Neural cell (in vitro differentiated cells): ENCODE data around the gene RFWD3. TPM values are rescaled to one million over a fixed set of nuclear protein-coding genes. Genes with fewer than 3 reads are reported as not detected.

Experiments used
- H2AFZ ChIP-seq: fragments of 200-600, 300-800 bp; sonication (generic), shearing (Covaris generic); 2 replicates; pipeline ENCODE4 v1.6.0; 2014; ENCODE audit warnings: low read depth, mild to moderate bottlenecking, antibody characterized with exemption, low read length, moderate library complexity
- H3F3A ChIP-seq: fragments of 200-600 bp; shearing (Covaris generic); 2 replicates; pipeline ENCODE4 v1.6.1; 2016; ENCODE audit warnings: mild to moderate bottlenecking, moderate library complexity, mixed read lengths, antibody characterized with exemption, low read length; ENCODE audit not compliant: insufficient read depth, poor library complexity, severe bottlenecking
- H3K27ac ChIP-seq: fragments of 200-600, 300-800 bp; sonication (generic), shearing (Covaris generic); 2 replicates; pipeline ENCODE4 v1.5.1; 2014; ENCODE audit warnings: mild to moderate bottlenecking, low read length, moderate library complexity
- H3K27me3 ChIP-seq: fragments of 300-800, 200-600 bp; sonication (generic), shearing (Covaris generic); 2 replicates; pipeline ENCODE4 v1.6.0; 2014; ENCODE audit warnings: mild to moderate bottlenecking, low read depth, low read length, moderate library complexity; ENCODE audit not compliant: insufficient read depth
- H3K36me3 ChIP-seq: fragments of 300-800, 200-600 bp; sonication (generic), shearing (Covaris generic); 2 replicates; pipeline ENCODE4 v1.5.1; 2014; ENCODE audit warnings: mild to moderate bottlenecking, antibody characterized with exemption, low read length, moderate library complexity; ENCODE audit not compliant: insufficient read depth
- H3K4me2 ChIP-seq: fragments of 300-800, 200-600 bp; sonication (generic), shearing (Covaris generic); 2 replicates; pipeline ENCODE4 v1.6.0; 2014; ENCODE audit warnings: mild to moderate bottlenecking, low read length
- H3K4me3 ChIP-seq: fragments of 300-800, 200-600 bp; sonication (generic), shearing (Covaris generic); 2 replicates; pipeline ENCODE4 v1.5.1; 2014; ENCODE audit warnings: mild to moderate bottlenecking, low read length, moderate library complexity
- H3K79me2 ChIP-seq: fragments of 200-600 bp; shearing (Covaris generic); replicated peaks from 2 replicates; pipeline ENCODE4 v1.6.0; 2014; ENCODE audit warnings: mild to moderate bottlenecking, low read length, moderate library complexity; ENCODE audit not compliant: insufficient read depth
- H3K9ac ChIP-seq: fragments of 300-800, 200-600 bp; sonication (generic), shearing (Covaris generic); 2 replicates; pipeline ENCODE4 v1.6.1; 2016; ENCODE audit warnings: mild to moderate bottlenecking, low read length, mixed read lengths
- H3K9me2 ChIP-seq: fragments of 200-600 bp; shearing (Covaris generic); 2 replicates; pipeline ENCODE4 v1.6.1; 2016; ENCODE audit warnings: mild to moderate bottlenecking, low read length, mixed read lengths; ENCODE audit not compliant: insufficient read depth
- H3K9me3 ChIP-seq: fragments of 200-600, 300-800 bp; sonication (generic), shearing (Covaris generic); 2 replicates; pipeline ENCODE4 v1.6.1; 2016; ENCODE audit warnings: mild to moderate bottlenecking, mixed run types, low read length, moderate library complexity, mixed read lengths
- H4K20me1 ChIP-seq: fragments of 200-600 bp; shearing (Covaris generic); 2 replicates; pipeline ENCODE4 v1.6.1; 2016; ENCODE audit warnings: mild to moderate bottlenecking, mixed run types; ENCODE audit not compliant: insufficient read depth
- EP300 ChIP-seq: fragments of 450-650 bp; conservative IDR thresholded peaks from 2 replicates; pipeline ENCODE4 v1.6.1; 2014; ENCODE audit warnings: antibody characterized with exemption, mild to moderate bottlenecking, moderate library complexity; ENCODE audit not compliant: poor library complexity, severe bottlenecking
- EZH2 ChIP-seq: fragments of 200-600, 300-800 bp; shearing (Covaris generic), sonication (generic); IDR thresholded peaks from 2 replicates; pipeline ENCODE4 v1.6.1; 2014; ENCODE audit warnings: antibody characterized with exemption, low read length, borderline replicate concordance, mild to moderate bottlenecking; ENCODE audit not compliant: insufficient read depth, poor library complexity, severe bottlenecking
- MXI1 ChIP-seq: fragments of 450-650 bp; conservative IDR thresholded peaks from 2 replicates; pipeline ENCODE4 v1.6.1; 2014; ENCODE audit warnings: antibody characterized with exemption, mild to moderate bottlenecking; ENCODE audit not compliant: poor library complexity, severe bottlenecking
- POLR2AphosphoS5 ChIP-seq: IDR thresholded peaks from 2 replicates; pipeline ENCODE4 v1.6.1; 2012
- RAD21 ChIP-seq: fragments of 450-650 bp; conservative IDR thresholded peaks from 2 replicates; pipeline ENCODE4 v1.6.1; 2014; ENCODE audit warnings: antibody characterized with exemption, mild to moderate bottlenecking, moderate library complexity
- REST ChIP-seq: IDR thresholded peaks from 2 replicates; pipeline ENCODE4 v1.6.1; 2012; ENCODE audit warnings: borderline replicate concordance
- SMC3 ChIP-seq: fragments of 450-650 bp; conservative IDR thresholded peaks from 2 replicates; pipeline ENCODE4 v1.6.1; 2014; ENCODE audit warnings: antibody characterized with exemption, mild to moderate bottlenecking, moderate library complexity; ENCODE audit not compliant: poor library complexity
- TAF1 ChIP-seq: IDR thresholded peaks from 2 replicates; pipeline ENCODE4 v1.6.1; 2012; ENCODE audit warnings: low read depth
- polyA plus RNA-seq: library from polyadenylated mRNA; depleted of rRNA; stranded (reverse); fragments of >200 nt; gene quantifications from 2 replicates; pipeline ENCODE4 v1.2.3, GENCODE V29; 2014
- TF ChIP-seq, protein P1 (sequence below): fragments of 450-650 bp; IDR thresholded peaks from 2 replicates; pipeline ENCODE4 v1.5.1; 2014; ENCODE audit warnings: antibody characterized with exemption, mild to moderate bottlenecking, moderate library complexity; ENCODE audit not compliant: poor library complexity, severe bottlenecking

RFWD3 gene
- polyA plus RNA-seq, 1 donor from 2014 or later, result 10.7 TPM

GRCh38 chr16:74713876-74714275, 47.2 kb upstream of the RFWD3 start:
- H3K79me2 ChIP-seq, result no peaks in the 10 kb centered on the region
- no peaks in the 10 kb centered on the region for H3F3A ChIP-seq
- no peak overlapping the region for H3K27ac ChIP-seq
- H3K4me2 ChIP-seq, result no peak overlapping the region
- H3K9me2 ChIP-seq, result no peaks in the 10 kb centered on the region
- peaks cover under 1% of the 10 kb centered on the region for H3K9me3 ChIP-seq
- no peaks in the 10 kb centered on the region for H3K36me3 ChIP-seq
- H3K4me3 ChIP-seq, result no peak overlapping the region
- no peak for TF ChIP-seq MXI1
- TF ChIP-seq POLR2AphosphoS5, result no peak
- no peak for TF ChIP-seq EZH2
- TF ChIP-seq, protein P1, sequence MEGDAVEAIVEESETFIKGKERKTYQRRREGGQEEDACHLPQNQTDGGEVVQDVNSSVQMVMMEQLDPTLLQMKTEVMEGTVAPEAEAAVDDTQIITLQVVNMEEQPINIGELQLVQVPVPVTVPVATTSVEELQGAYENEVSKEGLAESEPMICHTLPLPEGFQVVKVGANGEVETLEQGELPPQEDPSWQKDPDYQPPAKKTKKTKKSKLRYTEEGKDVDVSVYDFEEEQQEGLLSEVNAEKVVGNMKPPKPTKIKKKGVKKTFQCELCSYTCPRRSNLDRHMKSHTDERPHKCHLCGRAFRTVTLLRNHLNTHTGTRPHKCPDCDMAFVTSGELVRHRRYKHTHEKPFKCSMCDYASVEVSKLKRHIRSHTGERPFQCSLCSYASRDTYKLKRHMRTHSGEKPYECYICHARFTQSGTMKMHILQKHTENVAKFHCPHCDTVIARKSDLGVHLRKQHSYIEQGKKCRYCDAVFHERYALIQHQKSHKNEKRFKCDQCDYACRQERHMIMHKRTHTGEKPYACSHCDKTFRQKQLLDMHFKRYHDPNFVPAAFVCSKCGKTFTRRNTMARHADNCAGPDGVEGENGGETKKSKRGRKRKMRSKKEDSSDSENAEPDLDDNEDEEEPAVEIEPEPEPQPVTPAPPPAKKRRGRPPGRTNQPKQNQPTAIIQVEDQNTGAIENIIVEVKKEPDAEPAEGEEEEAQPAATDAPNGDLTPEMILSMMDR, result no peak
- no peak for TF ChIP-seq TAF1
- TF ChIP-seq REST, result no peak
- TF ChIP-seq EP300, result no peak
- TF ChIP-seq SMC3, result no peak
- no peak for TF ChIP-seq RAD21
- no peaks in the 10 kb centered on the region for H3K27me3 ChIP-seq
- no peak overlapping the region for H3K9ac ChIP-seq
- no peaks in the 10 kb centered on the region for H4K20me1 ChIP-seq
- H2AFZ ChIP-seq, result no peak overlapping the region

- Histone ChIP-seq H3K79me2 (no peaks in the 10 kb centered on the region), H3F3A (no peaks in the 10 kb centered on the region), H3K9ac (no peak overlapping the region), H3K4me2 (no peak overlapping the region), H3K9me3 (no peaks in the 10 kb centered on the region), H3K9me2 (no peaks in the 10 kb centered on the region), H4K20me1 (no peaks in the 10 kb centered on the region), H3K27me3 (no peaks in the 10 kb centered on the region), H2AFZ (no peak overlapping the region), H3K36me3 (no peaks in the 10 kb centered on the region), H3K4me3 (no peak overlapping the region), H3K27ac (no peak overlapping the region)
- TF ChIP-seq, protein P1, result no peak
- TF ChIP-seq EP300 (no peak), SMC3 (no peak), REST (no peak), RAD21 (no peak), EZH2 (no peak), POLR2AphosphoS5 (no peak), TAF1 (no peak), MXI1 (no peak)
Measured at GRCh38 chr16:74713325-74713724, 46.6 kb upstream of the RFWD3 start.
